ENCODE data around the gene RAMP2. TPM values are rescaled to one million over a fixed set of nuclear protein-coding genes. Genes with fewer than 3 reads are reported as not detected.
A peak's percentile ranks its signal among the peaks of the same experiment; 100 is the strongest.

The RAMP2 gene
- total RNA-seq (8.7 and 13.1 TPM in 2 replicates), polyA plus RNA-seq (48.7 and 62.3 TPM in 2 replicates)

GRCh38 chr17:42760652-42761581 lies at the start of gene RAMP2:
Gene RAMP2, plus strand, starts transcription at chr17:42761227. Its CDS starts 35 bp downstream, at chr17:42761262.
- H2AFZ ChIP-seq: peak within 1 kb of the TSS; percentile 91
- peak within 1 kb of the TSS; percentile 95 for H3K4me2 ChIP-seq
- peak; percentile 67 for DNase-seq (ENCODE audit: low spot score)
- no peaks in the 10 kb centered on the region for H4K20me1 ChIP-seq (ENCODE audit: insufficient read depth, poor library complexity, severe bottlenecking)
- 4% methylated on average over 29 of the region's 92 CpGs for WGBS (ENCODE audit: low lambda C conversion rate, missing lambda C conversion rate)
- no peaks in the 10 kb centered on the region for H3K79me2 ChIP-seq
- H3K27ac ChIP-seq: peak within 1 kb of the TSS; percentile 20
- peaks cover 12% of the 10 kb centered on the region for H3K4me1 ChIP-seq (ENCODE audit: insufficient read depth)
- TF ChIP-seq CTCF (IDR thresholded peaks at IDR 0.05; ENCODE audit: poor library complexity): no peak
- TF ChIP-seq EZH2 (IDR thresholded peaks at IDR 0.05; ENCODE audit: borderline replicate concordance): peak; percentile 36
- H3K9me2 ChIP-seq (replicated peaks; ENCODE audit: insufficient read depth): no peaks in the 10 kb centered on the region
- no peaks in the 10 kb centered on the region for H3K36me3 ChIP-seq (replicated peaks; ENCODE audit: insufficient read depth, low read depth)
- H3K9me3 ChIP-seq (ENCODE audit: low read depth): no peaks in the 10 kb centered on the region
- peaks cover 13% of the 10 kb centered on the region for H3K27me3 ChIP-seq
- peak within 1 kb of the TSS; percentile 44 for H3K4me3 ChIP-seq

GRCh38 chr17:42720996-42721583 lies 39.9 kb upstream of the RAMP2 start:
- Histone ChIP-seq H3K9me2 (replicated peaks; ENCODE audit: insufficient read depth) (no peaks in the 10 kb centered on the region), H3K9me3 (ENCODE audit: low read depth) (no peaks in the 10 kb centered on the region), H2AFZ (no peak overlapping the region), H3K27ac (no peak overlapping the region), H3K4me2 (no peak overlapping the region), H4K20me1 (ENCODE audit: insufficient read depth, poor library complexity, severe bottlenecking) (no peaks in the 10 kb centered on the region), H3K27me3 (no peaks in the 10 kb centered on the region), H3K4me3 (no peak overlapping the region), H3K4me1 (ENCODE audit: insufficient read depth) (no peaks in the 10 kb centered on the region), H3K79me2 (no peaks in the 10 kb centered on the region), H3K36me3 (replicated peaks; ENCODE audit: insufficient read depth, low read depth) (no peaks in the 10 kb centered on the region)
- TF ChIP-seq EZH2phosphoT487 (IDR thresholded peaks at IDR 0.05; ENCODE audit: low read depth, severe bottlenecking, unreplicated experiment): no peak
- no peak for TF ChIP-seq EZH2 (IDR thresholded peaks at IDR 0.05; ENCODE audit: borderline replicate concordance)
- TF ChIP-seq CTCF (IDR thresholded peaks at IDR 0.05; ENCODE audit: poor library complexity): peak; percentile 81
- peak; percentile 87 for DNase-seq (ENCODE audit: low spot score)
- WGBS (ENCODE audit: low lambda C conversion rate, missing lambda C conversion rate): 14% methylated on average over 2 of the region's 2 CpGs

- Histone ChIP-seq H3K36me3 (replicated peaks; ENCODE audit: insufficient read depth, low read depth) (no peaks in the 10 kb centered on the region), H3K4me1 (ENCODE audit: insufficient read depth) (no peaks in the 10 kb centered on the region), H2AFZ (no peak overlapping the region), H3K27me3 (no peaks in the 10 kb centered on the region), H3K4me2 (no peak overlapping the region), H3K9me3 (ENCODE audit: low read depth) (no peaks in the 10 kb centered on the region), H3K79me2 (no peaks in the 10 kb centered on the region), H4K20me1 (ENCODE audit: insufficient read depth, poor library complexity, severe bottlenecking) (no peaks in the 10 kb centered on the region), H3K9me2 (replicated peaks; ENCODE audit: insufficient read depth) (no peaks in the 10 kb centered on the region), H3K27ac (no peak overlapping the region), H3K4me3 (no peak overlapping the region)
- no peak for DNase-seq (ENCODE audit: low spot score)
- TF ChIP-seq EZH2phosphoT487 (IDR thresholded peaks at IDR 0.05; ENCODE audit: low read depth, severe bottlenecking, unreplicated experiment): no peak
- no peak for TF ChIP-seq CTCF (IDR thresholded peaks at IDR 0.05; ENCODE audit: poor library complexity)
- no peak for TF ChIP-seq EZH2 (IDR thresholded peaks at IDR 0.05; ENCODE audit: borderline replicate concordance)
- 77% methylated on average over 3 of the region's 3 CpGs for WGBS (ENCODE audit: low lambda C conversion rate, missing lambda C conversion rate)
These were observed 37.4 kb upstream of the RAMP2 start for GRCh38 chr17:42723636-42724035.

Data from hepatocyte (in vitro differentiated cells).